GM19455 (cell line): Measurements from ENCODE around the gene APOL6.

Source experiments
- ATAC-seq: cut with Tn5 transposase; IDR thresholded peaks from one replicate; pipeline ENCODE4 v1.9.1; 2021; ENCODE audit not compliant: unreplicated experiment

APOL6 gene, protein sequence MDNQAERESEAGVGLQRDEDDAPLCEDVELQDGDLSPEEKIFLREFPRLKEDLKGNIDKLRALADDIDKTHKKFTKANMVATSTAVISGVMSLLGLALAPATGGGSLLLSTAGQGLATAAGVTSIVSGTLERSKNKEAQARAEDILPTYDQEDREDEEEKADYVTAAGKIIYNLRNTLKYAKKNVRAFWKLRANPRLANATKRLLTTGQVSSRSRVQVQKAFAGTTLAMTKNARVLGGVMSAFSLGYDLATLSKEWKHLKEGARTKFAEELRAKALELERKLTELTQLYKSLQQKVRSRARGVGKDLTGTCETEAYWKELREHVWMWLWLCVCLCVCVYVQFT

DNA sequence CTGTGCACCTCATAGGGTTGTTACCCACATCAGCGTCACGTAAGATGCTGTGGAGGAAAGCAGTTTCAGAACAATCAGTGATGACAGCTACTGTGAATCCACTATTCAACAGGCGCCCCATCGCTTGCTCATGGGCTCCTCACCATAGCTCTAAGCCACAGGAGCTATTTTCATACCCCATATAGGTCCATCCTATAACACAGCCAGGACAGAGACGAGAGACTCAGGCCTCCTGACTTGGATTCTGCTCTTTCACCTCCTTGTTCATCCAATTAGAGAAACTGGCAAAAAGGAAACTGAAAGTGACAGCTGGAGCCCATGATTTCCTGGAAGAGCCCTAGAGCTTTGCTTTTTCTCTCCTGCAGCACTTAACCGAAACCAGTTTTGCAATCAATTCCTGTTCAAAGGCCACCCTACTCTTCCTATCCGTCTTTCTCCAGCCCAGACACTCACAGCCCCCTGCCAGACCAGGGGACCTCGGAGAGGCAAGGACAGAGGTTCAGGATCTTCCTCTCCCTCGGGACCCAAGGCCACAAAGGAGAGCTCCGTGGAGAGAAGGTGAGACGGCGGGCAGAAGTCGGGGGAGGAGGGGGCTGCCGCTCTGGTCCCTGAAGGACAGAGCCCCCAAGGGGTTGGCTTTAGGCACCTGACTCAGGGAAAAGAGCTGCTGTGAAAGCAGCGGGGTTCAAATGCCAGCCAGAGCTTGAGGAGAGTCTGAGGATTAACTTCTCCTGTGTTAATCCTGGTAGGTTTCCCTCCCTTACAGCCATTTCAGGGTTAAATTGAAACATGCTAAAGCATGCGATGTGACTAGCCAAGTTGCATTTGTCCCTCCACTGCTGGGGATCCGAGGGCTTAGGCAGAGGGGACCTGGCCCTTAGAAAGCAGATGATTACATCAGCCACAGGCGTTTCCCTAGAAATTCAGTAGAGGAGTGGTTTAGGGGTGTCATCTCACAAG is at the start of gene APOL6:
APOL6 (plus strand) TSS at position 381 of the 960 bp plus-strand sequence. CDS start 7,980 bp downstream, outside the sequence.
- ATAC-seq = no peak

DNA sequence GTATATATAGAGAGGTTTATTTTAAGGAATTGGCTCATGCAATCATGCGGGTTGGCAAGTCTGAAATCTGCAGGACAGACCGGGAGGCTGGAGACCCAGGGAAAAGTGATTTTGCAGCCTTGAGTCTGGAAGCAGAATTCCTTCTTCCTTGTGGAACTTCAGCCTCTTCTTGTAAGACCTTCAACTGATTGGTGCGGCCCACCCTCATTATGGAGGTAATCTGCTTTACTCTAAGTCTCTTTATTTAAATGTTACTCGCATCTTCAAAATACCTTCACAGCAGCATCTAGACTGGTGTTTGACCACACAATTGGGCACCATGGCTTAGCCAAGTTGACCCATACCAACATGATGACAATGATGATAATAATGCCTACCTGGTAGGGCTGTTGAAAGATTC is 48.9 kb upstream of the APOL6 start:
- ATAC-seq = no peak

DNA sequence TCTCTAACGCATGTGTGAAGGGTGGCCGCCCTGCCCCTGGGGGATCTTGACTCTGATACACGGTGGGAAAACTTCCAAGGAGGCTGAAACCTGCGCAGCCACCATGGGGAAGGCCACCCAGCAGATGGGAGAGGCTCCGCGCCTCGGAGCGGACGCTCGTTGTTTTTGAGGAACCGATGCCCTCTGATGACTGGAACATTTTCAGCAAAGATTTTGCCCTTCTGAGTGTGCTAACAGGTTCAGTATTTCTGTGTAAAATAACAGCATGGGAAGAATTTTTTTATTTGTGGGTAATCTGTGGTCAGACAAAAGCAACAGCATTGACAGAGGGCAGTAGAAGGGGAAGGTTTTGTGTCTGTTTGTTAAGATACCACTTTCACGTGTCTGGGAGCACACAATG is 47.8 kb upstream of the APOL6 start:
- no peak for ATAC-seq

DNA sequence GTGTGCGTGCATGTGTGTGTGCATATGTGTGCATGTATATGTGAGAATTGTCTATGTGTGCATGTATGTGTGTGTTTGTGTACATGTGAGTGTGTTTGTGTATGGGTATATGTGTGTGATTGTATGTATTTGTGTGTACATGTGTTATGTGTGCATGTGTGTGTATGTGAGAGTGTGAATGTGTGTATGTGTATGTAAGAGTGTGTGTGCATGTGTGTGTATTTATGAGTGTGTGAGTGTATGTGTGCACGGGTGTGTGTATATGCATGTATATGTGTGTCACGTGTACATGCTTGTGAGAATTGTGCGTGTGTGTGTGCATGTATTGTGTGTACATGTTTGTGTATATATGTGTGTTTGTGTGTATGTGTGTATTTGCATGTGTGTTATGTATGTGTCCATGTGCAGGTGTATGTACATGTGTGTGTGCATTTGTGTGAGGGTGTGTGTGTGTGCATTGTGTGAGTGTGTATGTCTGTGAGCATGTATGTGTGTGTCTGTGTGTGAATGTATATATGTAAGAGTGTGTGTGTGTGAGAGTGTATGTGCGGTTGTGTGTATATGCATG is 47.1 kb upstream of the APOL6 start:
- ATAC-seq = no peak

DNA sequence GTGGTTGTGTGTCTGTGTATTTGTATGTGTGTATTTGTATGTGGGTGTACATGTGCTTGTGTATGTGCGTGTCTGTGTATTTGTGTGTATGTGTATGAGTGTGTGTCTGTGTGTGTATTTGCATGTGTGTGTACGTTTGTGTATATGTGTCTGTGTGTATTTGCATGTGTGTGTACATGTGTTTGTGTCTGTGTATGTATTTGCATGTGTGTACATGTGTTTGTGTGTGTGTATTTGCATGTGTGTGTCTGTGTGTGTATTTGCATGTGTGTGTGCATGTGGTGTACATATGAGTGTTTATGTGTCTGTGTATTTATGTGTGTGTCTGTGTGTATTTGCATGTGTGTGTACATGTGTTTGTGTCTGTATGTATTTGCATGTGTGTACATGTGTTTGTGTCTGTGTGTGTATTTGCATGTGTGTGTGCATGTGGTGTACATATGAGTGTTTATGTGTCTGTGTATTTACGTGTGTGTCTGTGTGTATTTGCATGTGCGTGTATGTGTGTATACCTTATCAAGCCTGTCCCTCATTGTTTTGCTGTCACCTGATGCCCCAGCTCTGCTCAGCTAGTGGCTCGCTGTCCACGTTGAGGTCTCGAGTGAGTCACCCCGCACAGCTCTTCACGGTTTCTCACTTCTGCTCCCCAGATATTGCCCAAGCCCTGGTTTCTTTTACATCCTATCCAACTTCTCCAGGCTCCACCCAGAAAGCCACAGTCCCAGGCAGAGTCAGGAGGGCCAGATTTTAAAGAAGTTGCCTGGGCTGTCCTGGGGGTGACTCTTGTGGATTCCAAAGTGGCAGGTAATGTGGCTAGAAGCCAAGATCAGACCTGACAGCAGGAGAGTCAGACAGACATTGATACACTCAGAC is 46.3 kb upstream of the APOL6 start:
- no peak for ATAC-seq

DNA sequence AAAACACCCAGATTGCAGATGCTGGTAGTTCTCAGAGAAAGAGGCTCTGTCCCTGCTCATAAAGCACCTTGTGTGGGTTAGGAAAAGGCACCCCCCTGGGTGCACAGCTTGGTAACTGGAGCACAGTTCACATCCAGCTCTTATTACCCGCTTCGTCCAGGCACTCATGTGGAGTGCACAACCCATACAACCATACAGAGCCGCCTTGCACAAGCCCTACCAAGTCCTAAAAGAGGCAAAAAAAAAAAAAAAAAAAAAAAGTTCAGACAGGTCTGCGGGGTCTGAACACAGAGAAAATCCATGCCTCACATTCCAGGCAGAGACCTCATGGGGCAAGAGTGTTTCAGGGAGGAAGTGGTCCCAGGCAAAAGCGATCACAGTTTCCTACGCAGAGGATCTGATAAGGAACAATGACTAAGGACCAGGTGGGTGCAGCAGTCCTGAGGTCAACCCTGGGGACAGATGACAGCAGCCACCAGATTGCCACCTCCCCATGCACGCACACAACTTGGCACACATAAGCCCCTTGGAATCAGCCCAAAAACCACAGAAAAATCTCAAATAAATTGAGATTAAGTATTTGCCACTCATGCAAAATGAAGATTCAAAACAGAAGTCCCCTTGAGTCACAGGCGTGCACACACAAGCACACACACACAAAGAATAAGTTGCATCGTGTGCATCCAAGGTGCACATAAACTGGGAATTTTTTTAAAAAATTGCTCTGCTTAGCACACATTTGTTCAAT is 43.5 kb upstream of the APOL6 start:
- no peak for ATAC-seq

DNA sequence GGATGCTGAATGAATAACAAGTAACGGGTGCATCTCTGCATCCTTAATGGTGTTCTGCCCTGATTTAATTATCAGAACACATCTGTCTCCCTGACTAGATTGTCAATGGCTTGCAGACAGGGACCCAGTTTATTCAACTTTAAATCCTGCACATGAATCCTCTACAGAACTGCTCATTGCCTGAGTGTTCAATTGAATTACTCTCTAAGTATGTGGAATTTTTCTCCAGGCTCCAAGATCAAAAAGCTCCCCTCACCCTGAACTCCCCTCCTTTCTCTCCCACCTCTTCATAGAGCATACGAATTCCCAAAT is 42.9 kb upstream of the APOL6 start:
- ATAC-seq = no peak

DNA sequence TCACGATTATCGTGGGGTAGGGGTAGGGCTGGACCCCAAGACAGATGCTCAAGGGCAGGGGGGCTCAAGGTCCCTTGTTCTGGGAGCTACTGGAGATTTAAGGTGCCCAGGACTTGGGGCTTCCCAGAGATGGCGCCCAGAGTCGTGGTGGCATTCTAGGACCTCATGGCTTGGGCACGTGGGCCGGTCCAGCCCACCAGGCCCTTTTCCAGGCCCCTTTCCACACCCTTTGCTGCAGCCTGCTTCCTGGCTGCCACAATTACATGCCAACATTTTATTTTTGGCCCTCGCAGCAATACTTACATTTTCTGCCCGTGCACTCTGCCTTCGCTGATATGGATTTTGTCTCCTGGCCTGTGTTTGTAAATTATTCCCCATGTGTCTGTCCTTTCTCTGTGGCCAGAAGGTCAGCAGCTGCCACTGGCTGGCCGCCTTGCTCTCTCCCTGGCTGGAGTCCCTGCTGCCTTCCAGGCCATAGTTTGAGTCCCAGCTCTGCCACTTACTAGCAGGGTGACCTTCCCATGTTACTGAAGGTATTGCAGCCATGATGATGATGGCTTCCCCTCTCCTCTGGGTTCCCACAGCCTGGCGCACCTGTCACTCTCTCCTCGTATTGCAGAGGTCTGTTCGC is 42.3 kb upstream of the APOL6 start:
- no peak for ATAC-seq

DNA sequence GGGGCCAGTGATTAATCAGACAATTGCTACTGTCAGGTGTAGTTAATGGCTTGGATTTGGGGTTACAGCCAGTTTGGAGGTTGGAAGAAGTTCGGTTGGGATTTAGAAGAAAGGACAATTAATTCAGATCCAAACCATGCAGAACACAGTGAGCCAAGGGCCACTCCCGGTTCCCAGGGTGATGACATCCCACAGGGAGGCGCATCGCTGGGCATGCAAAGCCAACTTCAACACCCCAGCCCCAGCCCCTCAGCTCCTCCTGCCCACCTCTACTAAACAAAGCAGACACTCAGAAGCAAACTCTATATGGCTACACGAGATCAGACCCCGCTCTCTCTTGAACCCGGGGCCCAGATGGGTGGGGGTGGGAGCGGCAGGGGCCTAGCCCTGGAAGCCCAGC is 41.3 kb upstream of the APOL6 start:
- no peak for ATAC-seq

DNA sequence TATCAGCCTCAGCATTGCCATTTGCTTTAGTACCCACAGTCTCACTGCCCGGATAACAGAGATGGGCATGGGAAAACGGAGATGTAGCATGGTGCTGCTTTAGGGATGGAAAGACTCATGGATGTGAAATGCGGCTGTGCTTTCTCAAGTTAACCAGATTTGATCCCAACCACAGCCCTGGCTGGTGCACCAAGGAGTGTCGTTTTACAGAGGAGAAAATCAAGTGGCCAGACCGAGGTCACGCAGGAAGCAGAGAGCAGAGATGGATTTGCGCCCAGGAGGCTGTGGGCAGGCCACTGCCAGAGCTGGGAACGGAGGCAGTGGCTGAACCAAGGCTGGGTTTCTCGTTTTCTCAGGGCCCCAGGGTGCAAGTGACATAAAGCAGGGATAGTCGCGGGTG is 40.2 kb upstream of the APOL6 start:
- ATAC-seq = no peak

DNA sequence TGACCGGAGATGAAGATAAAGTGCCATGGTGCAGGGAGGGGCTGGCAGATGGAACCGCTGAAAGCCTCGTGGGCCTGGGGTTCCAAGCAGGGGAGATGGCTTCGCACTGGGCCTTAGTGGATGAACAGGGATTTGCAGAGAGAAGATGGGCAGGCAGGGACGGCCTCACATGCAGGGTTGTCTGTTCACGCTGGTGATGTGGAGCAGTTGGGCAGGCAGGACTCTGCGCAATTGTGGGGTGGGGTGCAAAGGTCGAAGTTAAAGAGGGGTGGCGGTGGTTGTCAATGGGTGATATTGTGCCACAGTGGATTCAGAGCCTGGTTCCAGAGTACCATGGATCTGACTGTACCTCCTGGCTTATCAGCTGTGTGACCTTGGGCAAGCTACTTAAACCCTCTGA is 39.0 kb upstream of the APOL6 start:
- ATAC-seq = no peak

DNA sequence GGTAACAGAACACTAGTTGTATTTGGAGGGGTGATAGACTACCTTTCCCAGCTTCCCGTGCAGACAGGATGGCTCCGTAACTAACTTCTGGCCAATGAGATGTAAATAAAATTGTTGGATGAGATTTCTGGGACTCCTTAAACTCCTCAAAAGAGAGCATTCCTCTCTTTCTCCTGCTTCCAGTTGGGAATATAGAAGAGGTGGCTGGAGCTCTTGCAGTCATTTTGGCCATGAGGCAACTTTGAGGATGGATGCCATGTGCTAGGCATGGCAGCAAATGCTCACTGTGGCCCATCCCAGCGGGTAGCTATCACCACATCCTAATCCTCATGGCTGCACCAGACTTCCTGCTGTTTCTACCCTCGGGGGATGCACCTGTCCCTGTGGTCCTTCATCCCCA is 38.5 kb upstream of the APOL6 start:
- ATAC-seq = no peak

DNA sequence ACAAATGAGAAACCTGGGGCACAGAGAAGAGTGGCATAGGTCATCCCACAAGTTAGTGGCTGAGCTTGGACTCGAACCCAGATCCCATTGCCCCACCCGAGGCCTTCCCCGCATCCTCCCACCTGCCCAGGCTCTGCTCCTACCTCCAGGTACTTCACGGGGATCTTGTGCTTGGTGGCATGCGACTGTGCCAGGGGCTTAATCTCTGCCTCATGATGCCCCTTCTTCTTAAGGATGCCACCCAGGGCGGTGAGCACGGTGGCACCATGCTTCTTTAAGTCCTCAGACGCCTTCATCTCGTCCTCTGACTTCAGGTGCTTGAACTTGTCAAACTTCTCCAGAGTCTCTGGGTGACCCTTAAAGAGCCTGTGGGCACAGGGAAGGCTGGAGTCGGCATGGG is 37.5 kb upstream of the APOL6 start:
- no peak for ATAC-seq

DNA sequence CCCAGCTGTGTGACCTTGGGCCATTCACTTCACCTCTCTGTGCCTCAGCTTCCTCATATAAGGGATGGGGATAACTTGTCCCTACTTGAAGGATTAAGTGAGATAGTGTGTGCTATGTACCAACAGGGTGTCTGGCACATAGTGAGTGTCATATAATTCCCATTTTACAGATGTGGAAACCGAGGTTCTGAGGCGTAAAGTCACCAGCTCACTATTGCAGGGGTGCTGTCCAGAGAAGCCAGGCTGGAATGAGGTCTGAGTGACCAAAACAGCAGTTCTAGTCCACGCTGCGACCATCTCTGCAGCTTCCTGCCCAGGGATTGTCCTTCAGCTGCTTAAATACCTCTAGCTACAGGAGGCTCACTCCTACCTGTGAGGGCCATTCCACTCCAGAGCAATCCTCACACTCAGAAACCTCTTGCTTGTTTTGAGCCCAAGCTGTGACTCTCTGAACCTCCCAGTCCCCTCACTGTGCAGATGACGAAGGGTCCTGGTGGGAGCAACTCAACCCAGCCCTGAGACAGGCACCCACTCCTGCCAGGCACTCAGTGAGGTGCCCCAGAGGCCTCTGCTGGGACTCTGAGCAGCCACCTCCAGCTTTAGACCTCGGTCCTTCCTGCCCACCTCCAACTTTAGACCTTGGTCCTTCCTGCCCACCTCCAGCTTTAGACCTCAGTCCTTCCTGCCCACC is 36.9 kb upstream of the APOL6 start:
- ATAC-seq = no peak

DNA sequence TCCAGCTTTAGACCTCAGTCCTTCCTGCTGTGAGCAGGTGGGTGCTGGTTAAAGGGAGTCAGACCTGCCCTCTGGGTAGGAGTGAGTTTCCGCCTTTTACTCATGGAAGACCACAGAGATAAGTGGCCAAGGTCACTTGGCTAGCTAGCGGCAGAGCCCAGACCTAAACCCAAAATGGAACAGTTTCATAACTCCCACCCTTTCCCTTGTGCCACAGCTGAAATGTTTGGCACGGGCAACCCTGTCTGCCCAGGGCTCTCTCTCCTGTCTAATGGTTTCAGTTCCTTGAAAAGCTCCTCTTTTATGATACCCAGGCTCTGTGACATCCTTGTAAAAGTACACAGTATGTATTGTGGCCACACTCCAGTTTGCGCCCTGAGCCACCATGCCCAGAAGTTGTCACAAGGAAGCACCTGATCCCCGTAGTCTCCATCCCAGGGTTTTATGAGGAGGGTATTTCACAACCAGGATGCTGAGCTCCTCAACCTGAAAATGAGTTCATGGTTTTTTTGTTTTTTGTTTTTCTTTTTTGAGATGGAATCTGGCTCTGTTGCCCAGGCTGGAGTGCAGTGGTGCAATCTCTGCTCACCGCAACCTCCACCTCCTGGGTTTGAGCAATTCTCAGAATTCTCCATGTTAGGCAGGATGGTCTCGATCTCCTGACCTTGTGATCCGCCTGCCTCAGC is 36.2 kb upstream of the APOL6 start:
- ATAC-seq = no peak

DNA sequence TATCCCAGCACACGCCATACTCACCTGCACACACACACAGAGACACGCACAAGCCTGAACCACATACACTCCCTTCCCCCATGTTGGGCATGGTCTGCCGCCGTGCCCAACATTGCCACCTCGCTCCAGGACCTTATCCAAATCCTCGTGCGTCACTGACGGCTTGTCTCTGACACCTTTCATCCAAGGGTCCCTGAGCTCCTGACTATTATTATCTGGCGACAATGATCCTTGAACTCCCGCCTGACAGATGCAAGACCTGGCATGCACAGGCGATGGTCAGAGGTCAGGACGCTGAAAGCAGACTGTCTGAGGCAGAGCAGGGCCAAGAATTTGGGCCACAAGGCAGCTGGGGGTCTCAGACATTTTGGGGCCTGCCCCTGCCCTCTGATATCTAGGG is 35.3 kb upstream of the APOL6 start:
- no peak for ATAC-seq

DNA sequence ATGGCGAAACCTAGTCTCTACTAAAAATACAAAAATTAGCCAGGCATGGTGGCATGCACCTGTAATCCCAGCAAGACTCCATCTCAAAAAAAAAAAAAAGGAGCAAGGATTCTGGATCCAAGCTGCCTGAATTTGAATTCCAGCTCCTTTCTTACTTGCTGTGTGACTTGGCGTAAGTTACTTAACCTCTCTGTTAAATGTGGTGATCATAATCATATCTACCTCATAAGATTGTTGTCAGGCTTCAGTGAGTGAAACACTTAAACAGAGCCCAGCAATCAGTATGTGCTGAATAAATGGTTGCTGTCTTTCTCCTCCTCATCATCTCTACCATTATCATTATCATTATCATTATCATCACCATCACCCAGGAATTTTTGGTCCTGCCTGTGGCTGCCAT is 33.8 kb upstream of the APOL6 start:
- ATAC-seq = no peak

DNA sequence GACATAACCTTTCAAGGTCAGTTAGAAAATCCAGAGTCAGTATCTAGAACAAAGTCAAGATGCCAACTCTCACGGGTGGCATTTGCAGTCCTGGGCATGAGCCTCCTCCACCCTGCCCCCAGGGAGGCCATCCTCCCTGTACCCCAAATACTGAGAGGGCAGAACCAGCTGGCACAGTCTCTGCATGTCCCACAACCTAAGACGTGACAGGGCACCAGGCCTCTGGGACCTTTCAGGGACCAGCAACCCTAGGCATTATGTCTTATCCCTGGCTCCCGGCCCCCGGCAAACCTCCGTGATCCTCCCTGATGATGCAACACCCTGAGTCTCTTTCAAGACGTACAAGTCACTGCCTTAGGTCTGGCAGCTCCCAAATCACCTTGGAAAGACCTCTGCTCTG is 33.1 kb upstream of the APOL6 start:
- no peak for ATAC-seq

DNA sequence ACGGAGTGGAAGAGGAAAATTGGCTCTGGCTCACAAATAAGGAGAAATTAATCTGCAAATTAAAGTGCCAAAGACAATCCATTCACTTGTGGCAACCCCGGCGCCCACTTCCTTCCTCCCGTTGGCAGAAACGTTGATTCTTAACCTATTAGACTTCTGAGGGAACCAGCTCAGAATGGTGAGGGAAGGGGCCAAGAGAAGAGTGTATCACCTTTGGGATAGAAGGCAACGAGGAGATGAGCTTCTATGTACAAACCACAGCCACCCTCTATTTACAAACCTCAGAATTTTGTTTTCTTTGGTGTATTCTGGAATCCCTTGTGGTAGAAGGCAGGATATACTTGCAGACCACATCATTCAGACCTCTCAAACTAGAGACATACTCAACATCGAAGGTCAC is 32.2 kb upstream of the APOL6 start:
- no peak for ATAC-seq
